Measurements from ENCODE around the gene ATOH8. TPM values are rescaled to one million over a fixed set of nuclear protein-coding genes. Genes with fewer than 3 reads are reported as not detected.

The ATOH8 gene
- total and polyA plus RNA-seq, 10 of the 15 experiments (the other 5 are each of a cell fraction or from before 2014, with no cell fraction given) = 0.03 to 0.60 TPM; not detected in 8

- ChIA-PET SMC1A (ENCODE audit: uncharacterized antibody, unreplicated experiment) (interaction anchor here (0.8 to 1.4 kb wide), 4 partner anchors 12 to 94 kb away, joined by 3 to 5 read pairs (median 3); no protein-coding TSS in a partner anchor), POLR2A (no interaction called here), RAD21 (ENCODE audit: unreplicated experiment) (no interaction called here), CTCF (interaction anchor here (1.4 to 2.3 kb wide), 4 partner anchors 12 to 165 kb away, joined by 3 to 14 read pairs (median 4); no protein-coding TSS in a partner anchor)
- ATAC-seq = no peak
- Histone ChIP-seq H3K27ac (ENCODE audit: control insufficient read depth, insufficient read depth) (no peak overlapping the region), H2AFZ (ENCODE audit: control insufficient read depth, low read depth, low read length) (no peak overlapping the region), H3K9me3 (replicated peaks; ENCODE audit: control insufficient read depth, insufficient read depth, low read length) (no peaks in the 10 kb centered on the region; the same call in 2 of the 3 replicates), H3K79me2 (ENCODE audit: control insufficient read depth, insufficient read depth, low read length) (no peaks in the 10 kb centered on the region), H3K4me1 (ENCODE audit: control insufficient read depth, insufficient read depth, low read length) (no peaks in the 10 kb centered on the region), H3K4me3 (no peak overlapping the region), H3K27me3 (replicated peaks in 1 of 2; ENCODE audit: control insufficient read depth in 2 of 2, insufficient read depth in 2 of 2, low read length in 1 of 2) (no peaks in the 10 kb centered on the region), H3K9ac (ENCODE audit: control insufficient read depth, insufficient read depth, low read length) (no peak overlapping the region), H3K36me3 (ENCODE audit: control insufficient read depth in 2 of 2, insufficient read depth in 2 of 2, low read length in 1 of 2) (no peaks in the 10 kb centered on the region), H3K4me2 (ENCODE audit: control insufficient read depth, insufficient read depth) (no peak overlapping the region), H4K20me1 (ENCODE audit: control insufficient read depth, insufficient read depth) (no peaks in the 10 kb centered on the region)
- BruUV-seq (replicated peaks) = no TSS peak
- intact Hi-C loops (cut with micrococcal nuclease; ENCODE audit: unreplicated experiment) (no loop called here), in situ Hi-C loops (cut with MboI) (no loop called here)
- 8% methylated on average over 5 of the region's 5 CpGs for WGBS (ENCODE audit: insufficient coverage, insufficient replicate concordance, low lambda C conversion rate, missing lambda C conversion rate)
- no peak for FAIRE-seq
- TF ChIP-seq PAX8 (IDR thresholded peaks at IDR 0.05) (no peak), MAX (IDR thresholded peaks at IDR 0.05; ENCODE audit: low read depth, low read length) (no peak), SUZ12 (IDR thresholded peaks at IDR 0.05; ENCODE audit: unreplicated experiment) (no peak), NR2C2 (IDR thresholded peaks at IDR 0.05; ENCODE audit: borderline replicate concordance, control insufficient read depth, insufficient read length, low read depth) (no peak), ZBTB40 (IDR thresholded peaks at IDR 0.05; ENCODE audit: borderline replicate concordance) (no peak), YBX1 (IDR thresholded peaks at IDR 0.05) (no peak), EZH2 (IDR thresholded peaks at IDR 0.05; ENCODE audit: borderline replicate concordance, control insufficient read depth, low read depth, low read length) (no peak), BHLHE40 (IDR thresholded peaks at IDR 0.05; ENCODE audit: borderline replicate concordance in 1 of 2, low read depth in 2 of 2, low read length in 1 of 2) (no peak), SMARCA5 (IDR thresholded peaks at IDR 0.05) (no peak), SRF (IDR thresholded peaks at IDR 0.05; ENCODE audit: low read depth in 2 of 2, low read length in 2 of 2) (no peak), DPF2 (IDR thresholded peaks at IDR 0.05) (no peak), SIN3A (IDR thresholded peaks at IDR 0.05; ENCODE audit: low read depth, low read length) (no peak)
- TF ChIP-seq, protein P1, sequence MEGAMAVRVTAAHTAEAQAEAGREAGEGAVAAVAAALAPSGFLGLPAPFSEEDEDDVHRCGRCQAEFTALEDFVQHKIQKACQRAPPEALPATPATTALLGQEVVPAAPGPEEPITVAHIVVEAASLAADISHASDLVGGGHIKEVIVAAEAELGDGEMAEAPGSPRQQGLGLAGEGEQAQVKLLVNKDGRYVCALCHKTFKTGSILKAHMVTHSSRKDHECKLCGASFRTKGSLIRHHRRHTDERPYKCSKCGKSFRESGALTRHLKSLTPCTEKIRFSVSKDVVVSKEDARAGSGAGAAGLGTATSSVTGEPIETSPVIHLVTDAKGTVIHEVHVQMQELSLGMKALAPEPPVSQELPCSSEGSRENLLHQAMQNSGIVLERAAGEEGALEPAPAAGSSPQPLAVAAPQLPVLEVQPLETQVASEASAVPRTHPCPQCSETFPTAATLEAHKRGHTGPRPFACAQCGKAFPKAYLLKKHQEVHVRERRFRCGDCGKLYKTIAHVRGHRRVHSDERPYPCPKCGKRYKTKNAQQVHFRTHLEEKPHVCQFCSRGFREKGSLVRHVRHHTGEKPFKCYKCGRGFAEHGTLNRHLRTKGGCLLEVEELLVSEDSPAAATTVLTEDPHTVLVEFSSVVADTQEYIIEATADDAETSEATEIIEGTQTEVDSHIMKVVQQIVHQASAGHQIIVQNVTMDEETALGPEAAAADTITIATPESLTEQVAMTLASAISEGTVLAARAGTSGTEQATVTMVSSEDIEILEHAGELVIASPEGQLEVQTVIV (IDR thresholded peaks at IDR 0.05; ENCODE audit: borderline replicate concordance, partially characterized antibody) = no peak
- DNase-seq (ENCODE audit: low read depth, low spot score) = no peak
Measured at GRCh38 chr2:85801871-85802270, 48.1 kb downstream of the ATOH8 start.
